ENCODE measurements around the gene BCL2L2. TPM values are rescaled to one million over a fixed set of nuclear protein-coding genes. Genes with fewer than 3 reads are reported as not detected.
"Not testable (repeated sequence)": the region's sequence is repeated elsewhere in the genome, so short reads cannot be mapped to it uniquely, and the experiment has no call there.

The BCL2L2 gene
- total RNA-seq, 1 donor from 2014 or later = 53.0 TPM

DNA sequence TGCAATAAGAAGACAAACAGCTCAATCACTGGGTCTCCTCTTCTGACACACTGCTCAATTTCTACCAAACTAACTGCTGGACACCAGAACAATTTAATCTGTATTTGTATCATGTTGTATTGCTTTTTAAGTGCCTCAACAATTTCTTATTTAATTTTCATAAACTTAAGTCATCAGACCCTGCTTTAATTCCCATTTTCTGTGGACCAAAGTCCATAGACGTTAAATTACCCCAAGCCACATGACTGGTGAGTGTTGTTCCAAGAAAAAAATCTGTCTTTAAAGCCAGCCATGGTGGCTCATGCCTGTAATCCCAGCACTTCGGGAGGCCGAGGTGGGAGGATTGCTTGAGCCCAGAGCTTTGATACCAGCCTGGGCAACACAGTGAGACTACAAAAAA lies 29.4 kb upstream of the BCL2L2 start:
- intact Hi-C loops (cut with DNase I) = no loop called here
- Histone ChIP-seq H3K4me3 (no peak overlapping the region), H3K27me3 (no peaks in the 10 kb centered on the region), H3K4me1 (no peaks in the 10 kb centered on the region), H3K9me3 (no peaks in the 10 kb centered on the region), H3K27ac (no peak overlapping the region), H3K36me3 (peaks cover 5% of the 10 kb centered on the region)
- no peak for ATAC-seq
- TF ChIP-seq CTCF (IDR thresholded peaks at IDR 0.05) = no peak
- DNase-seq = no peak

DNA sequence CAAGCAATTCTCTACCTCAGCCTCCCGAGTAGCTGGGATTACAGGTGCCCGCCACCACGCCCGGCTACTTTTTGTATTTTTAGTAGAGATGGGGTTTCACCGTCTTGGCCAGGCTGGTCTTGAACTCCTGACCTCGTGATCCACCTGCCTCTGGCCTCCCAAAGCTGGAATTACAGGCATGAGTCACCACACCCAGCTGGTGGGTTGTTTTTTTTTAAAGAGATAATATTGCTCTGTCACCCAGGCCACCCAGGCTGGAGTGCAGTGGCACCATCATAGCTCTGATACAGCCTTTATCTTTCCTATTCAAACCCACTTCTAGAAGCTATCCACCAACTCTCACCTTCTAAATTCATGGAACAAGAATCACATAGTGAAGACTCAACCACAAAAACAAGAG lies 28.7 kb upstream of the BCL2L2 start:
- H3K27me3 ChIP-seq; H3K4me1 ChIP-seq; ATAC-seq; DNase-seq; H3K9me3 ChIP-seq; H3K27ac ChIP-seq; H3K4me3 ChIP-seq; H3K36me3 ChIP-seq; intact Hi-C loops (cut with DNase I): not testable (repeated sequence)

DNA sequence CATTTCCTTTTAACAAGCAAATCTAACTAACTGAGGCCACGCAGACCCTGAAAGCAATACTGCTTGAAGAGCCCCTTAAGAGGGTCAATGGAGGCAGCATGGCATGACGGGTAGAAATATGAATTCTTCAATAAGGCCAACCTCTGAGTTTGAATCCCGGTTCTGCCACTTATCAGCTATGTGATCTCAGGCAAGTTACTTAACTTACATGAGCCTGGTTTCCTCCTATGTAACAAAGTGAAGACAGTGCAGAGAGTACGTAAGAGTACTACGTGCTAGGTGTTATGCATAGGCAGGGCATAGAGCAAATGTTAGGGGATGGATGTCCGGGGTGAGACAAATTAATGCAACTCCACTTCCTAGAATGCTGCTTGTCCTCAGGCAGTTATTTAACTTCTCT lies 25.4 kb upstream of the BCL2L2 start:
- DNase-seq = no peak
- Histone ChIP-seq H3K4me1 (peaks cover 14% of the 10 kb centered on the region), H3K4me3 (no peak overlapping the region), H3K27ac (no peak overlapping the region), H3K36me3 (peaks cover 5% of the 10 kb centered on the region), H3K9me3 (no peaks in the 10 kb centered on the region), H3K27me3 (no peaks in the 10 kb centered on the region)
- ATAC-seq = no peak
- intact Hi-C loops (cut with DNase I) = no loop called here
- no peak for TF ChIP-seq CTCF (IDR thresholded peaks at IDR 0.05)

- no peak for ATAC-seq
- TF ChIP-seq CTCF (IDR thresholded peaks at IDR 0.05) = no peak
- H3K27ac ChIP-seq = peak overlapping the region; percentile 98
- peaks cover 21% of the 10 kb centered on the region for H3K4me1 ChIP-seq
- intact Hi-C loops (cut with DNase I) = no loop called here
- DNase-seq = no peak
- H3K27me3 ChIP-seq = no peaks in the 10 kb centered on the region
- no peaks in the 10 kb centered on the region for H3K9me3 ChIP-seq
- H3K36me3 ChIP-seq = no peaks in the 10 kb centered on the region
- H3K4me3 ChIP-seq = peak overlapping the region; percentile 95
These were observed 21.7 kb upstream of the BCL2L2 start for GRCh38 chr14:23284654-23285529.

DNA sequence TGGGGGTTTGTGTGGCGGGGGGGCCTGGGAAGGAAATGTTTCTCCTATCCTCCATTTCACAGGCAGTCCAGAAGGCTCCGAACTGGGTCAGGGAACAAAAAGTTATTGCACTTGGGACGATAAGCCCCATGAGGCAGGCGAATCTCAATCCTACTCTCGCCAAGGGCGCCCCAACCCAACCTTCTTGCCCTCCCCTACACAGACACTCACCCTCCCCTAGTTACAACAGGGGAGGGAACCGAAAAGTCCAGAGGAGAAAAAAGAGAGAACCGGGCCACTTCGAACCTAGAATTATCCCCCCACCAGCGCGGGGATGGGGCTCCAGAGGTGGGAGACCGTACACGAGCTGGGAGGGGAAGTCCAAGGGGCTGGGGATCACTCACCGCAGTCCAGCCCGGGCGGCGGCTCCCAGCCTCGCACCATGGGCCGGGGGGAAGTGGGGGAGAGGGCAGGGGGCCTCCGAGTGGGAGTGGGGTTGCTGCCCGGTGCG lies 21.1 kb upstream of the BCL2L2 start:
- TF ChIP-seq CTCF (IDR thresholded peaks at IDR 0.05) = no peak
- Histone ChIP-seq H3K27ac (peak overlapping the region; percentile 98), H3K4me1 (peaks cover 21% of the 10 kb centered on the region), H3K4me3 (peak overlapping the region; percentile 95), H3K9me3 (no peaks in the 10 kb centered on the region), H3K27me3 (no peaks in the 10 kb centered on the region), H3K36me3 (no peaks in the 10 kb centered on the region)
- ATAC-seq (no peak), DNase-seq (peak; percentile 65)
- intact Hi-C loops (cut with DNase I) = no loop called here

GRCh38 chr14:23286020-23286901 lies 20.4 kb upstream of the BCL2L2 start, which contains the start of gene HOMEZ:
HOMEZ (minus strand) TSS chr14:23286132; CDS start chr14:23285952, 180 bp downstream.
- Histone ChIP-seq H3K27me3 (no peaks in the 10 kb centered on the region), H3K27ac (peak within 1 kb of the TSS; percentile 98), H3K4me3 (peak within 1 kb of the TSS; percentile 95), H3K4me1 (peaks cover 21% of the 10 kb centered on the region), H3K9me3 (no peaks in the 10 kb centered on the region), H3K36me3 (no peaks in the 10 kb centered on the region)
- peak; percentile 100 for DNase-seq
- peak; percentile 99 for ATAC-seq
- peak; percentile 27 for TF ChIP-seq CTCF (IDR thresholded peaks at IDR 0.05)
- intact Hi-C loops (cut with DNase I) = no loop called here
